Panc1 (cell line): ENCODE results near the gene PARVG.

ENCODE experiments used
- TF ChIP-seq, protein P1 (sequence below): fragments of 450-650 bp; IDR thresholded peaks from 2 replicates; pipeline ENCODE4 v1.5.1; 2017; ENCODE audit warnings: mild to moderate bottlenecking
- TF ChIP-seq, protein P2 (sequence below), 2 experiments: IDR thresholded peaks; 2 replicates each; pipeline ENCODE4 v1.6.1; 2011 to 2012; ENCODE audit warnings: low read depth in 2 of 2, control low read depth in 1 of 2, low read length in 1 of 2, mild to moderate bottlenecking in 1 of 2, moderate library complexity in 1 of 2; ENCODE audit not compliant: insufficient read depth in 1 of 2

DNA sequence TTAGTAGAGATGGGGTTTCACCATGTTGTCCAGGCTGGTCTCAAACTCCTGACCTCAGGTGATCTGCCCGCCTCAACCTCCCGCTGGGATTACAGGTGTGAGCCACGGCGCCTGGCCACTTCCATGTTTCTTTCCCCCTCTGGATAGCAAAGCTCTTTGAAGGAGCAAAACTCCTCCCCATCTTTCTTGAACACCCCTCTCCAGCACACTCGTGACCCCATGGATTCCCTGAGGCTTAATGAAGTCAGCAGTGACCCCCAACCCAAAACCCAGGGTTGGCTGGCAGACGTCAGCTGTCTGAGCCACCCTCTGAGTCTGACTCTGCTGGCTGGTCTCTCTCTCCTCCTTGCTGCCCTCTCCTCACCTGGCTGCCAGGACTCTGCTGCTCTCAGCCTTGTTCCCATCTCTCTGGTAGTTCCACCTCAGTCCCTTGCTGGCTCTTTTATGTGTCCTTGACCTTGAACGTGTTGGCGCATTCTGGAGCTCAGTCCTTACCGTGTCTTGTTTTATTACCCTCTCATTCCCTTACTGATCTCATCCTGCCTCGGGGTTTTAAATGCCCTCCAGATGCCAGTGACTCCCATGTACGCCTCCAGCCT, 44.5 kb downstream of the PARVG start:
- TF ChIP-seq, protein P1, sequence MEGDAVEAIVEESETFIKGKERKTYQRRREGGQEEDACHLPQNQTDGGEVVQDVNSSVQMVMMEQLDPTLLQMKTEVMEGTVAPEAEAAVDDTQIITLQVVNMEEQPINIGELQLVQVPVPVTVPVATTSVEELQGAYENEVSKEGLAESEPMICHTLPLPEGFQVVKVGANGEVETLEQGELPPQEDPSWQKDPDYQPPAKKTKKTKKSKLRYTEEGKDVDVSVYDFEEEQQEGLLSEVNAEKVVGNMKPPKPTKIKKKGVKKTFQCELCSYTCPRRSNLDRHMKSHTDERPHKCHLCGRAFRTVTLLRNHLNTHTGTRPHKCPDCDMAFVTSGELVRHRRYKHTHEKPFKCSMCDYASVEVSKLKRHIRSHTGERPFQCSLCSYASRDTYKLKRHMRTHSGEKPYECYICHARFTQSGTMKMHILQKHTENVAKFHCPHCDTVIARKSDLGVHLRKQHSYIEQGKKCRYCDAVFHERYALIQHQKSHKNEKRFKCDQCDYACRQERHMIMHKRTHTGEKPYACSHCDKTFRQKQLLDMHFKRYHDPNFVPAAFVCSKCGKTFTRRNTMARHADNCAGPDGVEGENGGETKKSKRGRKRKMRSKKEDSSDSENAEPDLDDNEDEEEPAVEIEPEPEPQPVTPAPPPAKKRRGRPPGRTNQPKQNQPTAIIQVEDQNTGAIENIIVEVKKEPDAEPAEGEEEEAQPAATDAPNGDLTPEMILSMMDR, result no peak
- TF ChIP-seq, protein P2, sequence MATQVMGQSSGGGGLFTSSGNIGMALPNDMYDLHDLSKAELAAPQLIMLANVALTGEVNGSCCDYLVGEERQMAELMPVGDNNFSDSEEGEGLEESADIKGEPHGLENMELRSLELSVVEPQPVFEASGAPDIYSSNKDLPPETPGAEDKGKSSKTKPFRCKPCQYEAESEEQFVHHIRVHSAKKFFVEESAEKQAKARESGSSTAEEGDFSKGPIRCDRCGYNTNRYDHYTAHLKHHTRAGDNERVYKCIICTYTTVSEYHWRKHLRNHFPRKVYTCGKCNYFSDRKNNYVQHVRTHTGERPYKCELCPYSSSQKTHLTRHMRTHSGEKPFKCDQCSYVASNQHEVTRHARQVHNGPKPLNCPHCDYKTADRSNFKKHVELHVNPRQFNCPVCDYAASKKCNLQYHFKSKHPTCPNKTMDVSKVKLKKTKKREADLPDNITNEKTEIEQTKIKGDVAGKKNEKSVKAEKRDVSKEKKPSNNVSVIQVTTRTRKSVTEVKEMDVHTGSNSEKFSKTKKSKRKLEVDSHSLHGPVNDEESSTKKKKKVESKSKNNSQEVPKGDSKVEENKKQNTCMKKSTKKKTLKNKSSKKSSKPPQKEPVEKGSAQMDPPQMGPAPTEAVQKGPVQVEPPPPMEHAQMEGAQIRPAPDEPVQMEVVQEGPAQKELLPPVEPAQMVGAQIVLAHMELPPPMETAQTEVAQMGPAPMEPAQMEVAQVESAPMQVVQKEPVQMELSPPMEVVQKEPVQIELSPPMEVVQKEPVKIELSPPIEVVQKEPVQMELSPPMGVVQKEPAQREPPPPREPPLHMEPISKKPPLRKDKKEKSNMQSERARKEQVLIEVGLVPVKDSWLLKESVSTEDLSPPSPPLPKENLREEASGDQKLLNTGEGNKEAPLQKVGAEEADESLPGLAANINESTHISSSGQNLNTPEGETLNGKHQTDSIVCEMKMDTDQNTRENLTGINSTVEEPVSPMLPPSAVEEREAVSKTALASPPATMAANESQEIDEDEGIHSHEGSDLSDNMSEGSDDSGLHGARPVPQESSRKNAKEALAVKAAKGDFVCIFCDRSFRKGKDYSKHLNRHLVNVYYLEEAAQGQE (IDR thresholded peaks at IDR 0.05; ENCODE audit: insufficient read depth in 1 of 2, low read depth in 2 of 2, low read length in 1 of 2), result no peak
